NCI-H2107 treated with DMSO at 0.1 percent for 48 hours (cell line): ENCODE results near the gene C5AR1.
"Not testable (repeated sequence)": the region's sequence is repeated elsewhere in the genome, so short reads cannot be mapped to it uniquely, and the experiment has no call there.

Experiments
- DNase-seq: peaks from one replicate; lab custom pipeline; 2025; ENCODE audit not compliant: unreplicated experiment; lab: John Stamatoyannopoulos, UW

The C5AR1 gene

GRCh38 chr19:47284324-47284899 is 25.2 kb upstream of the C5AR1 start:
- peak; percentile 64 for DNase-seq

- peak; percentile 78 for DNase-seq
Measured at GRCh38 chr19:47296036-47296435, 13.6 kb upstream of the C5AR1 start.

GRCh38 chr19:47300867-47301266 is 8.8 kb upstream of the C5AR1 start:
- not testable (repeated sequence) for DNase-seq

- DNase-seq: no peak
Measured at GRCh38 chr19:47302249-47302648, 7.4 kb upstream of the C5AR1 start.

- no peak for DNase-seq
Measured at GRCh38 chr19:47303966-47304365, 5.7 kb upstream of the C5AR1 start.

GRCh38 chr19:47305309-47305751 is 4.3 kb upstream of the C5AR1 start:
- DNase-seq: peak; percentile 45

GRCh38 chr19:47306303-47306702 is 3.4 kb upstream of the C5AR1 start:
- no peak for DNase-seq

- no peak for DNase-seq
Measured at GRCh38 chr19:47309038-47309437, 623 bp upstream of the C5AR1 start.

- no peak for DNase-seq
Measured at GRCh38 chr19:47310323-47310722, 662 bp downstream of the C5AR1 start.

- peak; percentile 19 for DNase-seq
Measured at GRCh38 chr19:47310819-47311218, 1.2 kb downstream of the C5AR1 start.

- DNase-seq: no peak
Measured at GRCh38 chr19:47312366-47313006, 2.8 kb downstream of the C5AR1 start.

GRCh38 chr19:47313754-47314295 is 4.2 kb downstream of the C5AR1 start:
- no peak for DNase-seq

- DNase-seq: no peak
Measured at GRCh38 chr19:47315125-47315821, 5.6 kb downstream of the C5AR1 start.

GRCh38 chr19:47316513-47316912 is 6.9 kb downstream of the C5AR1 start:
- no peak for DNase-seq

GRCh38 chr19:47319923-47320871 is 10.5 kb downstream of the C5AR1 start:
- DNase-seq: no peak

- no peak for DNase-seq
Measured at GRCh38 chr19:47321630-47322029, 12.0 kb downstream of the C5AR1 start.

GRCh38 chr19:47322058-47322457 is 12.4 kb downstream of the C5AR1 start:
- DNase-seq: no peak

- DNase-seq: no peak
Measured at GRCh38 chr19:47323409-47323808, 13.7 kb downstream of the C5AR1 start.

GRCh38 chr19:47323872-47324271 is 14.2 kb downstream of the C5AR1 start:
- DNase-seq: no peak

- no peak for DNase-seq
Measured at GRCh38 chr19:47324502-47324901, 14.8 kb downstream of the C5AR1 start.

- no peak for DNase-seq
Measured at GRCh38 chr19:47330466-47330869, 20.8 kb downstream of the C5AR1 start.
